ENCODE data around the gene ZNF684. TPM values are rescaled to one million over a fixed set of nuclear protein-coding genes. Genes with fewer than 3 reads are reported as not detected.
"Not testable (repeated sequence)": the region's sequence is repeated elsewhere in the genome, so short reads cannot be mapped to it uniquely, and the experiment has no call there.

Gene ZNF684
- total RNA-seq, 4 donors from 2014 or later, result 1.3 to 4.4 (median 3.4) TPM

DNA sequence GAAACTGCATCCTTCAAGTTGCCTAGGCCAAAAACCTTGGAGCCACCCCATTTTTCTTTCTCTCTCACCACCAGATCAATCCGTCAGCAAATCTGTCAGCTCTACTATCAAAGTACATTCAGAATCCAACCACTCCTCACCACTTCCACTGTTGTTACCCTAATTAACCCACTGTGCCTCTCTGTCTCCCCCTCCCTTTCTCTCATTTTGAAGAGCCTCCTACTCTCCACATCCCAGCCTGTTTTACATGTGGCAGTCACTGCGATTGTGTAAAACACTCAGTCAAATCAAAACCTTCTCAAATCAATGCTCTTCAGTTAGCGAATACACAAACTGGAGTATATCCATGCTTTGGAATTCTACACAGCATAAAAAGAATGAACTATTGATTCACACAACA is 33.1 kb downstream of the ZNF684 start:
- H3K4me1 ChIP-seq, result no peaks in the 10 kb centered on the region
- TF ChIP-seq POLR2A (IDR thresholded peaks at IDR 0.05; ENCODE audit: low read depth), result no peak
- no peak for TF ChIP-seq EP300 (IDR thresholded peaks at IDR 0.05)
- no peak for TF ChIP-seq POLR2AphosphoS5 (IDR thresholded peaks at IDR 0.05)
- TF ChIP-seq CTCF (IDR thresholded peaks at IDR 0.05), result no peak
- no peak overlapping the region for H3K4me3 ChIP-seq
- intact Hi-C loops (cut with DNase I), result no loop called here
- WGBS, result 75% methylated on average over 3 of the region's 3 CpGs
- no peak overlapping the region for H3K27ac ChIP-seq (replicated peaks in 1 of 4)
- no peak for DNase-seq (ENCODE audit: extremely low spot score)
- no peaks in the 10 kb centered on the region for H3K36me3 ChIP-seq
- no peaks in the 10 kb centered on the region for H3K27me3 ChIP-seq
- H3K9me3 ChIP-seq, result no peaks in the 10 kb centered on the region

DNA sequence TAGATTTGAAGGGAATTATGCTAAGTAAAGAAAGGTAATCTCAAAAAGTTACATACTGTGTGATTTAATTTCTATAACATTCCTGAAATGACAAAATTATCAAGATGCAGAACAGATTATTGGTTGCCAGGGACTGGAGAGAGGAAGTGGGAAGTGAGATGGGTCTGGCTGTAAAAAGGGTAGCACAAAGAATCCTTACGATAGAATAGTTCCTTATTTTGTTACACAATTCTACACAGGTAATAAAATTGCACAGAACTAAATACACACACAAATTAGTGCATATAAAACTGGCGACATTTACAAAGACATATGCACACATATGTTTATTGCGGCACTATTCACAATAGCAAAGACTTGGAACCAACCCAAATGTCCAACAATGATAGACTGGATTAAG is 33.5 kb downstream of the ZNF684 start:
- TF ChIP-seq POLR2AphosphoS5 (IDR thresholded peaks at IDR 0.05) (no peak), CTCF (IDR thresholded peaks at IDR 0.05) (no peak), EP300 (IDR thresholded peaks at IDR 0.05) (no peak), POLR2A (IDR thresholded peaks at IDR 0.05; ENCODE audit: low read depth) (no peak)
- Histone ChIP-seq H3K4me3 (no peak overlapping the region), H3K27ac (replicated peaks in 1 of 4) (no peak overlapping the region), H3K4me1 (no peaks in the 10 kb centered on the region), H3K9me3 (no peaks in the 10 kb centered on the region), H3K36me3 (no peaks in the 10 kb centered on the region), H3K27me3 (no peaks in the 10 kb centered on the region)
- 91% methylated on average over 3 of the region's 3 CpGs for WGBS
- intact Hi-C loops (cut with DNase I), result no loop called here
- DNase-seq (ENCODE audit: extremely low spot score), result no peak

GRCh38 chr1:40567825-40568224 is 36.4 kb downstream of the ZNF684 start:
- no peak overlapping the region for H3K27ac ChIP-seq (replicated peaks in 1 of 4)
- H3K9me3 ChIP-seq, result no peaks in the 10 kb centered on the region
- intact Hi-C loops (cut with DNase I), result no loop called here
- no peaks in the 10 kb centered on the region for H3K27me3 ChIP-seq
- TF ChIP-seq POLR2A (IDR thresholded peaks at IDR 0.05; ENCODE audit: low read depth), result no peak
- no peaks in the 10 kb centered on the region for H3K36me3 ChIP-seq
- DNase-seq (ENCODE audit: extremely low spot score), result no peak
- H3K4me3 ChIP-seq, result no peak overlapping the region
- no peaks in the 10 kb centered on the region for H3K4me1 ChIP-seq
- WGBS, result 81% methylated on average over 1 of the region's 1 CpG

DNA sequence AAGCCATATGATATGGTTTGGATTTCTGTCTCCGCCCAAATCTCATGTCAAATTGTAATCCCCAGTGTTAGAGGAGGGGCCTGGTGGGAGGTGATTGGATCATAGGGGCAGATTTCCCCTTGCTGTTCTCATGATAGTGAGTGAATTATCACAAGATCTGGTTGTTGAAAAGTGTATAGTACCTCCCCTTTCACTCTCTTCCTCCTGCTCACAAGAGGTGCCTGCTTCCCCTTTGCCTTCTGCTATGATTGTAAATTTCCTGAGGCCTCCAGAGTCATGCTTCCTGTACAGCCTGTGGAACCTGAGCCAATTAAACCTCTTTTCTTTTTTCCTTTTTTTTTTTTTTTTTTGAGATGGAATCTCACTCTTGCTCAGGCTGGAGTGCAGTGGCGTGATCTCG is 43.4 kb downstream of the ZNF684 start:
- H3K9me3 ChIP-seq; H3K27me3 ChIP-seq; DNase-seq (ENCODE audit: extremely low spot score); H3K36me3 ChIP-seq; H3K27ac ChIP-seq (replicated peaks in 1 of 4); H3K4me3 ChIP-seq; H3K4me1 ChIP-seq; intact Hi-C loops (cut with DNase I): not testable (repeated sequence)
- 60% methylated on average over 3 of the region's 3 CpGs for WGBS

DNA sequence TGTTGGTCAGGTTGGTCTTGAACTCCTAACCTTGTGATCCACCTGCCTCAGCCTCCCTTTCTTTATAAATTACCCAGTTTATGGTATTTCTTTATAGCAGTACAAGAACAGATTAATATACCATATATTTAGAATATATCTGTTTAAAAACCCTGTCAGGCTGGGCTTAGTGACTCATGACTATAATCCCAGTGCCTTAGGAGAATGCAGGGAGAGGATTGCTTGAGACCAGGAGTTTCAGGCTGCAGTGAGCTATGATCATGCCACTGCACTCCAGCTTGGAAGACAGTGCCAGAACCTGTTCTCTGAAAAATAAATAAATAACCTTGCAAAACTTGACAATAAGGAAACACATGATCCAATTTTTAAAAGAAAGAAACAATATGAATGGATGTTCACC is 43.9 kb downstream of the ZNF684 start:
- Histone ChIP-seq H3K27ac (replicated peaks in 1 of 4) (no peak overlapping the region), H3K27me3 (no peaks in the 10 kb centered on the region), H3K36me3 (no peaks in the 10 kb centered on the region), H3K9me3 (no peaks in the 10 kb centered on the region), H3K4me3 (no peak overlapping the region), H3K4me1 (no peaks in the 10 kb centered on the region)
- TF ChIP-seq CTCF (IDR thresholded peaks at IDR 0.05), result no peak
- no peak for TF ChIP-seq POLR2AphosphoS5 (IDR thresholded peaks at IDR 0.05)
- no peak for TF ChIP-seq POLR2A (IDR thresholded peaks at IDR 0.05; ENCODE audit: low read depth)
- TF ChIP-seq EP300 (IDR thresholded peaks at IDR 0.05), result no peak
- intact Hi-C loops (cut with DNase I), result no loop called here
- DNase-seq (ENCODE audit: extremely low spot score), result no peak

DNA sequence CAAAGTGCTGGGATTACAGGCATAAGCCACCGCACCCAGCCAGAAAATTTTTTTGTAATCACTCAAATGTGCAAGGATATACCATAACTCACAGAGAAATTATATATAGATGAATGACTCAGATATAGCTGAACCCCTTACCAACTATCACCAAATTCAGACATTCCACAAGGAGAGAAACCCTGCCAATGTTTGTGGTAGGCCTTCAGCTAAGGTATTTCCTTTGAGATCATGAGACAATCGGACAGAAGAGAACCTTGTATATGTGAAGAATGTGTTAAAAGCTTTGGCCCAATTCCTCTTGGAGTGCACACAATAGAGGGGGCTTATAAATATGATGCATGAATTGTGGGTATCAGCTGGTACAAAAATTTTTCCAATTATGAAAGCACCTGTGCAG is 50.7 kb downstream of the ZNF684 start:
- TF ChIP-seq POLR2AphosphoS5 (IDR thresholded peaks at IDR 0.05) (no peak), POLR2A (IDR thresholded peaks at IDR 0.05; ENCODE audit: low read depth) (no peak), EP300 (IDR thresholded peaks at IDR 0.05) (no peak), CTCF (IDR thresholded peaks at IDR 0.05) (no peak)
- WGBS, result 88% methylated on average over 2 of the region's 2 CpGs
- DNase-seq (ENCODE audit: extremely low spot score), result no peak
- no peak overlapping the region for H3K27ac ChIP-seq (replicated peaks in 1 of 4)
- H3K4me1 ChIP-seq, result peaks cover 0 to 9% (median 0%) of the 10 kb centered on the region in 4 donors
- intact Hi-C loops (cut with DNase I), result no loop called here
- H3K27me3 ChIP-seq, result no peaks in the 10 kb centered on the region
- no peaks in the 10 kb centered on the region for H3K9me3 ChIP-seq
- no peak overlapping the region for H3K4me3 ChIP-seq
- H3K36me3 ChIP-seq, result no peaks in the 10 kb centered on the region

All from esophagus muscularis mucosa (tissue), 4 donors.